Cardiac fibroblast (primary cell): ENCODE results near the gene CCNQ.

ENCODE experiments used
- DNase-seq, 2 donors: peaks; one replicate each; pipeline versions ENCODE4 v3.0.0 to v3.0.0-alpha.2; 2010; ENCODE audit warnings: low read depth in 2 of 2
- H3K4me3 ChIP-seq, 2 donors: replicated peaks in 1 of 2; 1 replicate in 1 of 2; 2 replicates in 1 of 2; pipeline ENCODE4 v1.5.1; 2011; ENCODE audit warnings: low read depth in 2 of 2, low read length in 2 of 2, mild to moderate bottlenecking in 2 of 2, moderate library complexity in 1 of 2
- TF ChIP-seq, protein P1 (sequence below): IDR thresholded peaks from one replicate; pipeline ENCODE4 v1.5.1; 2011; ENCODE audit warnings: low read depth, mild to moderate bottlenecking, low read length, inconsistent platforms

The CCNQ gene

DNA sequence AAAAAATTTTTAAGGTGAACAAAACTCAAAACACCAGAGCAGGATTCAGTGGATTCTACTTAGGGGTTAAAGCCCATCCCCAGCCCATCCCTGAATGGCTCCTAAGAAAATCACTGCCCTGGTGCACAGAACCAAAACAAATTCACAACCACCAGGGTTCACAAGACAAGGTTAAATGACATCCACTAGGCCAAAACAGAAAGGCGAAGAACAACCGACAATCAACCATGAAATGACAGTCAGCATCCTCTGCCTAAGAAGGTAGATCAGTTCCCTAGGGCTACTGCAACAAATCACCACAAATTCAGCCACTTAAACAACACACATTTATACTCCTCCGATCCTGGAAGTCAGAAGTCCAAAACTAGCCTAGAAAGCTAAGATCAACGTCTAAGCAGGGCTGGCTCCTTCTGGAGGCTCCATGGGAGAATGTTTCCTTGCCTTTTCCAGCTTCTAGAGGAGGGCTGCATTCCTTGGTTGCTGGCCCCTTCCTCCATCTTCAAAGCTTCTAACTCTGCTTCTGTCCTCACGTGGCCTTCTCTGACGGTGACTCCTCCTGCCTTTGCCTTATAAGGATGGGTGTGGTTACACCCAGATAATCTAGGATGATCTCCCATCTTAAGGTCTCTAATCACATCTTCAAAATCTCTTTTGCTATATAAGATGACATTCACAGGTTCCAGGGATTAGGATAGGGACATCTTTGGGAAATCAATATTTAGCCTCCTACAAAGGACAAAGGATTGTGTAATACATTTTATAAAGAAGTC, 1.8 kb downstream of the CCNQ start:
- DNase-seq, result no peak
- TF ChIP-seq, protein P1, sequence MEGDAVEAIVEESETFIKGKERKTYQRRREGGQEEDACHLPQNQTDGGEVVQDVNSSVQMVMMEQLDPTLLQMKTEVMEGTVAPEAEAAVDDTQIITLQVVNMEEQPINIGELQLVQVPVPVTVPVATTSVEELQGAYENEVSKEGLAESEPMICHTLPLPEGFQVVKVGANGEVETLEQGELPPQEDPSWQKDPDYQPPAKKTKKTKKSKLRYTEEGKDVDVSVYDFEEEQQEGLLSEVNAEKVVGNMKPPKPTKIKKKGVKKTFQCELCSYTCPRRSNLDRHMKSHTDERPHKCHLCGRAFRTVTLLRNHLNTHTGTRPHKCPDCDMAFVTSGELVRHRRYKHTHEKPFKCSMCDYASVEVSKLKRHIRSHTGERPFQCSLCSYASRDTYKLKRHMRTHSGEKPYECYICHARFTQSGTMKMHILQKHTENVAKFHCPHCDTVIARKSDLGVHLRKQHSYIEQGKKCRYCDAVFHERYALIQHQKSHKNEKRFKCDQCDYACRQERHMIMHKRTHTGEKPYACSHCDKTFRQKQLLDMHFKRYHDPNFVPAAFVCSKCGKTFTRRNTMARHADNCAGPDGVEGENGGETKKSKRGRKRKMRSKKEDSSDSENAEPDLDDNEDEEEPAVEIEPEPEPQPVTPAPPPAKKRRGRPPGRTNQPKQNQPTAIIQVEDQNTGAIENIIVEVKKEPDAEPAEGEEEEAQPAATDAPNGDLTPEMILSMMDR, result no peak
- H3K4me3 ChIP-seq, result no peak overlapping the region

DNA sequence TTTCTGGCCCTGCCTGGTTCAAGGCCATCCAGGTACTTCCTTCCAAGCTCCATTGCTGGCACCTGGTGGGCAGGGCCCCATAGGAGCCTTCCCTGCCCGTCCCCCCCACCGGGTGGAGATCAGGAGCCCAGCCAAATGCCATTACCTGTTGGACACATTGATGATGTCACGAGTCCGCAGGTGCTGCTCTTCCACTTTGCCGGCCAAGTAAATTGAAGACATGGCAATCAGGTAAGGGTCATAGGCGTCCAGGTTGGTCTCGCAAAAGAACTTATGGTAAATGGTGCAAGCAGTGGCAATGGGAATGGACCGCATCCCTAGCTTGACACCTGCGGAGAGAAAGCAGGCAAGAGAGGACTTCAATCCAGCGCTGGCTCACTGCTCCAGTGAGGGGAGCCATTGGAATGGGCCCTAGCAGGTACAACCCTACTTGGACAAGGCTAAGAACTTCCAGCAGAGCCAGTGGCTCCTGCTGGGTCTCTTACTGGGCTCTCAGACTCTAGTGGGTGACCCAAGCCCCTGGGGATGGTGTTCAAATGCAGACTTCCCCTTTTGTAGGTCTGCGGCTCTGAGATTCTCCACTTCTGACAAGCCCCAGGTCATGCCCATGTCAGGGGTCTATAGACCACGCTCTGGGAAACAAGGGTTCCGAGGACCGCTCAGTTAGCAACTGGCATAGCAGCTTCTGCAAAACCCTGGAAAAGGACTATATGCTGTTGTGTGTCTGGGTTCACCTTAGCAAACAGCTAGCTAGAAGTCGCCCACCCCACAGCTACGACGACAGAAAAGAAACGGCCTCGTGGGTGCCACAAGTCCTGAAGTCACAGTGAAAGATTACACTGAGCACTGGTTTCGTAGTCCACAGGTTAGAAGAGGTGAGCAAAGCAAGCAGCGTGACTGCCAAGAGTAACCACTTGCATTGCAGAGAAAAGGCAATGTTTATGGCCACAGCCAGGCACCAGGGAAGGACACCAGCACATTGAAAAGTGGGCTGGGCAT, 2.8 kb downstream of the CCNQ start:
- no peak for DNase-seq
- H3K4me3 ChIP-seq, result no peak overlapping the region
- TF ChIP-seq, protein P1, result no peak

DNA sequence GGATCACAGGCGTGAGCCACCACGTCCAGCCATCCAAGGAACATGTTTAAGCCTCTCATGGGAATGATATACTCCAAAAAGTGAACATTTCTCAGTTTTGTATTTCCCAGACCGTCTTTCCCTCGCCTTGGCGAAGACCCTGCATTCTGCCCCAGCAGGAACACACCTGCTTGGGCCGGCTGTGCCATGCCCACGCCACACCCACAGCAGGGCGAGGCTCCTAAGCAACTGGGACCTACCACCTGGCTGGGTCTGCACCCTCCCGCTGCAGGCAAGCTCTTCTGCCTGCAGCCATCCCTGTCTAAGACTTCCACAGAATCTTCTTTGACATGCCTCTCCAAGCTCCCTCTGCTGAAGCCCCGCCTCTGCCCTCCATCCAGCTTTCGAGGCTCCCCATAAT, 3.6 kb downstream of the CCNQ start:
- no peak overlapping the region for H3K4me3 ChIP-seq
- DNase-seq, result no peak
- TF ChIP-seq, protein P1, result no peak

DNA sequence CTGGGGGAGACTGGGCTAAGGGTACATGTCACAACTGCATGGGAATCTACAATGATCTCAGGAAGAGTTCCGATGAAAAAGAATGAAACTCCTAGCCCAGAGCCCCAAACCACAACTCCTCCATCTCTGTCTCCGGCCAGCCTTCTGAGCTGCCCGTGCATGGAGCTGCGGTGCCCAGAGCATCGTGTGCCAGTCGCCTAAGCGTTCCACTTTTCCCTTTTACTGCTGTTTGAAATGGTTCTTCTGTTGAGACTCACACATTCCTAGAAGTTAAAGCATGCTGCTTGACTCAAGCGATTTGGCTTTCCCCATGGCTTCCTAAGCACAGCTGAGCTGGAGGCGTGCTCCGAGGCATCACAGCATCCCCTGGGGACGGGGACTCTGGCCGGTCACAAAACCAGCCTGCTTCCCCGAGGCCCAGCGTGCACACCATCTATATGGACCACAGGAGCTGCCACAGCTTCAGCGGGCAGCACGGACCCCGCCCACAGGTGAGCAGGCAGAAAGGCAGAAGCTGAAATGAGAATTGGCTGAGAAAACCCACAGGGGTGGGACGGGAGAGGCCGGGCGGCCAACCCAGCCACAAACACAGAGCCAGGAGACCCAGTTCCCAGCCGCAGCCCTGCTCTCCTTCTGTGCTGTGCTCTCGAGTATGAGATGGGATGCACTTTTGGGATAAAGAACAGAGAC, 5.0 kb downstream of the CCNQ start:
- TF ChIP-seq, protein P1, result no peak
- no peak overlapping the region for H3K4me3 ChIP-seq
- no peak for DNase-seq

DNA sequence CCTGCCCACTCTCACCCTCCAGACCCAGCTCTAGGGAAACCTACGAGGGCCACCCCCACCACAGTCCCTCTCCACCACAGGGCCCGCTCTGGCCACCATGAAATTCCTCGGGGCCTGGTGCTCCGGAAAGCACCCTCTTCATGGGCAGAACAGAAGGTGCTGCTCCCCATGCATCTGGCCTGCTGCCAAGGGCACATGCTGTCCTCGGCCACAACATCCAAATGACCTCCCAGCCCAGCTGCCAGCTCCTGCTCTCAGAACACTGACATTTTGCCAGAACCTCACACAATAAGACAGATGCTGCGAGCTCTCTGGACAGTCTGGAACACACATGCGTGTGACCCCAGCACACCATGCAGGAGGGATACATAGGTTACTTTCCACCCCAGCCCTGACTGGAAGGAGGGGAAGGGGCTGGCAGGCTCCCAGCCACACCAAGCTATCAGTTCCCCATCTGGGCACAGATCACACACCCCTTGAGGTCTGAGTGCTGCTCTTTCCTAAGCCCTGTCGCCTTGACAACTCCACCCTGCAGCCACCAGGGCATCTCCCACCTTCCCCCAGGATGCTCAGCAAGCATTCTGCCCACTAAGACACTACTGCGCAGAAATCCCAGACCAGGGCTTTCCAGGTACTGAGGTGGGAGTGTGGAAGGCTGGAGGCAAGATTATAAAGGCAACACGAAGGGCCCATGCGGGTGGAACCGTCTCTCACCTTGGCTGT, 5.8 kb downstream of the CCNQ start:
- TF ChIP-seq, protein P1, result no peak
- no peak for DNase-seq
- no peak overlapping the region for H3K4me3 ChIP-seq
